Measurements from ENCODE around the gene RFWD3.

- TF ChIP-seq CTCF (IDR thresholded peaks at IDR 0.05): no peak
- no peak for TF ChIP-seq POLR2A (IDR thresholded peaks at IDR 0.05)
Measured at GRCh38 chr16:74622005-74622404, 44.7 kb downstream of the RFWD3 start.
